Stimulated activated naive CD8-positive, alpha-beta T cell treated with anti-CD3 and anti-CD28 coated beads, Interleukin-15, amount 100 ng/mL, for 72 hours (primary cell): ENCODE results near the gene DLGAP1.

Source experiments
- ATAC-seq: fragments of 150-1000 bp; cut with Tn5 transposase; 2 replicates; pipeline ENCODE4 v1.10.0; 2021; ENCODE audit warnings: mild to moderate bottlenecking, moderate library complexity
- DNase-seq, 2 donors: peaks; one replicate each; pipeline ENCODE4 v3.0.0; 2021 to 2022
- H3K27ac Mint-ChIP-seq, 2 donors: one replicate each; pipeline ENCODE4 v1.8.0; 2022; ENCODE audit warnings: mild to moderate bottlenecking in 2 of 2, mixed read lengths in 2 of 2, moderate library complexity in 2 of 2
- H3K27me3 Mint-ChIP-seq: one replicate; pipeline ENCODE4 v1.8.0; 2022; ENCODE audit warnings: mixed read lengths
- H3K4me1 Mint-ChIP-seq: one replicate; pipeline ENCODE4 v1.8.0; 2022; ENCODE audit warnings: mild to moderate bottlenecking, mixed read lengths
- H3K4me3 Mint-ChIP-seq, 2 donors: one replicate each; pipeline ENCODE4 v1.8.0; 2022; ENCODE audit warnings: mild to moderate bottlenecking in 2 of 2, mixed read lengths in 2 of 2, moderate library complexity in 1 of 2
- H3K9me3 Mint-ChIP-seq, 2 donors: one replicate each; pipeline ENCODE4 v1.8.0; 2022; ENCODE audit warnings: mixed read lengths in 2 of 2

The DLGAP1 gene

GRCh38 chr18:3458952-3459853 is 995.9 kb downstream of the DLGAP1 start:
- Mint-ChIP-seq H3K9me3 (peaks cover 8 to 10% of the 10 kb centered on the region in 2 donors), H3K4me1 (peaks cover 47% of the 10 kb centered on the region), H3K27ac (peak overlapping the region in 1 of 2 donors; percentile 79), H3K4me3 (peak overlapping the region in 1 of 2 donors; percentile 40), H3K27me3 (no peaks in the 10 kb centered on the region)
- ATAC-seq (peak; percentile 82), DNase-seq (no peak)

DNA sequence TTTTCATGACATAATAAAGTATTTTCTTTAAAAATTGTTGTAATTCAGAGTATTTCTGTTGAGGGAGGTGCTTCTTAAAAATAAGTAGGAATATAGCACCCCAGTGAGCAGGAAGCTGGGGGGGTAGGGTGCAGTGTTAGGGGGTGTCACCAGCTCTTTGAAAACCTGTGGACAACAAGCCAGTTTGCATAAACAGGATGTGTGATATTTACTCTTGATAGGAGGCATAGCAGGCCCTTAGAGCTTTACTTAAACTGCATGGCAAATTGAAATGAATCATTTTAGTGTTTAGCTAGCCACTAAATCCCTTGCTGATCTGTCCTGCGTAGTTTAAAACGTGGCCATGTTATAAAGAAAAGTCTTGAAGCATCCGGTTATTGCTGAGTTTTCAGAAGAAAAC is 996.7 kb downstream of the DLGAP1 start:
- Mint-ChIP-seq H3K4me1 (peaks cover 49% of the 10 kb centered on the region), H3K27ac (peak overlapping the region in 1 of 2 donors; percentile 86), H3K27me3 (no peaks in the 10 kb centered on the region), H3K9me3 (peaks cover 8 to 10% of the 10 kb centered on the region in 2 donors), H3K4me3 (peak overlapping the region in 1 of 2 donors; percentile 40)
- ATAC-seq (no peak), DNase-seq (no peak)

DNA sequence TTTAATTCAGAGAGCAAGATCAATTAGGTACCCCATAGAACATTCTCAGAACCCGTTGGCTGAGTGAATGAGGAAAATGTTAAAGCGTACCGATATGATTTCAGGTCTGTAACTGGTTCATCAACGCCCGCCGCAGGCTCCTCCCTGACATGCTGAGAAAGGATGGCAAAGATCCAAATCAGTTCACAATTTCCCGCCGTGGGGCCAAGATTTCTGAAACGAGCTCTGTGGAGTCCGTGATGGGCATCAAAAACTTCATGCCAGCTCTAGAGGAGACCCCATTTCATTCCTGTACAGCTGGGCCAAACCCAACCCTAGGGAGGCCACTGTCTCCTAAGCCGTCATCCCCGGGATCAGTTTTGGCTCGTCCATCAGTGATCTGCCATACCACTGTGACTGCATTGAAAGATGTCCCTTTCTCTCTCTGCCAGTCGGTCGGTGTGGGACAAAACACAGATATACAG is 997.8 kb downstream of the DLGAP1 start:
- no peak for ATAC-seq
- Mint-ChIP-seq H3K9me3 (peaks cover 8 to 9% of the 10 kb centered on the region in 2 donors), H3K27me3 (no peaks in the 10 kb centered on the region), H3K4me1 (peaks cover 52% of the 10 kb centered on the region), H3K27ac (peak overlapping the region in 1 of 2 donors; percentile 52), H3K4me3 (no peak overlapping the region)
- no peak for DNase-seq

- H3K4me1 Mint-ChIP-seq = peaks cover 52% of the 10 kb centered on the region
- no peak overlapping the region for H3K27ac Mint-ChIP-seq
- H3K4me3 Mint-ChIP-seq = no peak overlapping the region
- peaks cover 5 to 8% of the 10 kb centered on the region in 2 donors for H3K9me3 Mint-ChIP-seq
- DNase-seq (no peak), ATAC-seq (no peak)
- no peaks in the 10 kb centered on the region for H3K27me3 Mint-ChIP-seq
Observed at GRCh38 chr18:3456686-3457069, 998.4 kb downstream of the DLGAP1 start.

GRCh38 chr18:3455907-3456685 is 999.0 kb downstream of the DLGAP1 start:
- Mint-ChIP-seq H3K4me3 (no peak overlapping the region), H3K27ac (no peak overlapping the region), H3K9me3 (peaks cover 5 to 7% of the 10 kb centered on the region in 2 donors), H3K4me1 (peaks cover 55% of the 10 kb centered on the region), H3K27me3 (no peaks in the 10 kb centered on the region)
- DNase-seq (no peak), ATAC-seq (no peak)

DNA sequence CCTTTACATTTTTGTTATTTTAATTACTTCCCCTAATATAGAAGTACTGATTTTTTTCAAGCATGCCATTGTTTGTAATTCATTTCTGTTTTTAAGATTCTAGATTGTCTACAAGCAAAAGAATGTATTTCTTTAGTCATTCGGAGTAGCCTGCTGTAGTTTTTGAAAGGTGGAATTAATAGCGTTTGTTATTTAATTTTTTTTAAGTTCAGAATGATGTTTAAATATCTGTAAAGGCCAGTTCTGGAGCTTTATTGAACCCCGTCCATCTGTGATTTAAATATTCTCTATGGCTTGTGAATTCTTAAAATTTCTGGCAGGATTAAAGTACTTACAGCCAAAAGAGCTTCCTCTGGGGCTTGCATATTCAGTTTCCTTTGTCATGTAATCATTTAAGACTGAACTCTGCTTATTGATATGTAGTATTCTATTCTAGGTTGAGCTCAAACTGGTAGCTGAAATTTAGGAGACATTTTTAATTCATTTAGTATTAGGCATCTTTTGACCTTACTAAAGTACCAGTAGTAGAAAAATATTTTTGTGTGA is 999.9 kb downstream of the DLGAP1 start:
- no peak overlapping the region for H3K27ac Mint-ChIP-seq
- peak overlapping the region; percentile 15 to 86 for H3K4me3 Mint-ChIP-seq
- no peaks in the 10 kb centered on the region for H3K27me3 Mint-ChIP-seq
- no peak for DNase-seq
- ATAC-seq = no peak
- peaks cover 57% of the 10 kb centered on the region for H3K4me1 Mint-ChIP-seq
- no peaks in the 10 kb centered on the region for H3K9me3 Mint-ChIP-seq

DNA sequence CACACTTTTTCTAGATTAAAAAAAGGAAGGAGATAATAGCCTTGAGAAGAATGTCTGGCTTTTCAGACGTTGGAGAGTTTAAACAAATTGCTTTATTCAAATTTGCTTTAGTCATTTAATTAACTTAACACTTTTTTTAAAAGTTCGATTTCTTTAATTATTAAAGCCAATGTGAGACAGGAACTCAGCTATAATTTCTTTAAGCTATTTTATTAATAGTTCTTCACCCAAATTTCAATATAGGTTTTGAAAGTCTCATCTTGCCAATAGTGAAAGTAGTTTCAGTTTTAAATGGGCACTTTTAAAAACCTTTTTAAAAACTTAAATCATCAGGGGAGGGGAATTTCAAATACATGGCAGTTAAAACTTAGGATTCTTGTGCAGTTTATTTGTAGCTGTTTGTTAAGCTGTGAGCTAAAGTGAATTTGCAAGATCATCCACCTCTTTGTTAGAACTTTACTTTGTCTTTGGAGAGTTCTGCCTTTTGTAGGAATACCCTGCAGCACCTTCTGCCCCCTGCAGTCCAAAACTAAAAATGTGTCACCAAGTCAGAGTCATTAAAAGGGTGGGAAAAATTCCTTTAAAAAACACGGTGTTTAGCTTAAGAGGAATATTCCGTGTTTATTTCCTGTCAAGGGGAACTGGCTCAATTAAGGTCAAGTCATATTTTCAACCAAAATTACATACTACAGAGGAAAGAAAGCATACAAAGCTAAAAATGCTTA is 1000.6 kb downstream of the DLGAP1 start:
- Mint-ChIP-seq H3K9me3 (no peaks in the 10 kb centered on the region), H3K4me1 (peaks cover 55% of the 10 kb centered on the region), H3K4me3 (peak overlapping the region; percentile 86), H3K27me3 (no peaks in the 10 kb centered on the region), H3K27ac (peak overlapping the region in 1 of 2 donors; percentile 92)
- ATAC-seq = no peak
- DNase-seq = no peak

DNA sequence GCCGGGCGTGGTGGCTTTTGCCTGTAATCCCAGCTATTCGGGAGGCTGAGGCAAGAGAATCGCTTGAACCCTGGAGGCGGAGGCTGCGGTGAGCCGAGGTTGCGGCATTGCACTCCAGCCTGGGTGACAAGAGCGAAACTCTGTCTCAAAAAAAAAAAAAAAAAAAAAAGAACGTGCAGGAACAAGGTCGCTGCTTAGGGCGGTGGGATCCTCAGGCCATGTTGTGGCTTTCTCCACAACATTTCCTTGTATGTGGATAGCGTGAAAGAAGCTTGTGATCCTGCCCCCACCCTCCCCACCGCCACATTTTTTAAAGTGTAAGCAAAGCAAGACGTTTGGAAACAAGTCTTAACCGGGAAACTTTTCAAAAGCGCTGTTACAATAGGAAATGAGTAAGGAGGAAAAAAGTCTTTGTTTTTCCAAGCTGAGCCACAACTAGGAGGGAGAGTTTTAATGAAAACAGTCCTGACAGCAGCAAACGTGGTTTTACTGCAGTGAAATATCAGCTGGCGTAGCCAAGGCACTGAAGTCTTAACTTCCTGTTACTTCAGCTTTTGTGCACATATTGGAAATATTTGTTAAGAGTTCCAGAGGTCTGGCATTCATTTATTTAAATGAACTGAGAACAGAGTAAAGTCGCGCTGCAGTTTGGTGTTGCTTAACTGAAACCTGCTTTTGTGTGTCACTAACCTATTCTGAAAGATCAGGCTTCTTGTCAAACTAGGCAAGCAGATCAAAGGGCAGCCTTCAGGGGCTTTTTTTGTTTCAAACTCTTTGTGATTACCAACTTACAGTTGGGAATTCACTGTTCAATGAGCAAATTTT is 1001.4 kb downstream of the DLGAP1 start:
- peak overlapping the region; percentile 86 for H3K4me3 Mint-ChIP-seq
- peaks cover 47% of the 10 kb centered on the region for H3K4me1 Mint-ChIP-seq
- H3K27ac Mint-ChIP-seq = peak overlapping the region; percentile 83 to 92
- H3K27me3 Mint-ChIP-seq = no peaks in the 10 kb centered on the region
- ATAC-seq = no peak
- DNase-seq = peak; percentile 21 to 56
- H3K9me3 Mint-ChIP-seq = no peaks in the 10 kb centered on the region

DNA sequence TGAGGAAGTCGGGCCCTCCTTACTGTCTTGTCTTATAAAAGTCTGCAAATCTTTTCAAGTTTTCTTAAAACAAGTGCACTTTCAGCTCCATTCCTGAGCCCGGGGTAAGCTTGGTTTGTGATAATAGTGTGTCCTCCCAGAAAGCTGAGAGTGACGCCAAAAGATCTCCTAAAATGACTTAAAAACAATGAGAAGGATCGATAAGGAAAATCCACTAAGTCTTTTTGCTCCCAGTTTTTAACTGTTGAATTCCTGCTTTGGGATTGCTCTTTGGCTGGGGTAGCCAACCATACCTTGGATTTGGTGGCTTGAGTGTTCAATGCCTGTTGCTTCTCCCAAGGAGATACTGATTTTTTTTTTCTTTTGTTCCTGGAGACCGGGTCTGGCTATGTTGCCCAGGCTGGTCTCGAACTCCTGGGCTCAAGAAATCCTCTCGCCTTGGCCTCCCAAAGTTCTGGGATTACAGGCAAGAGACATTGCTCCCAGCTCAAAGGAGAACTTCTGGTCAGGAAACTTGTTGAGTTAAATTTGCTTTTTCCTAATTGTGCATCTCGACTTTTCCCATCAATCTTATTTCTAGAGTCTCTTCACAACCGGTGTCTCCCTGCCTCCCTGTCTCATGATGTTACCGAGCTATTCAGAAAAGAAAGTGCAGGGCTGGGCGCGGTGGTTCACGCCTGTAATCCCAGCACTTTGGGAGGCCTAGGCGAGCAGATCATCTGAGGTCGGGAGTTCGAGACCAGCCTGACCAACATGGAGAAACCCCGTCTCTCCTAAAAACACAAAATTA is 1002.2 kb downstream of the DLGAP1 start:
- Mint-ChIP-seq H3K4me1 (peaks cover 40% of the 10 kb centered on the region), H3K9me3 (no peaks in the 10 kb centered on the region), H3K27ac (peak overlapping the region; percentile 95 to 99), H3K27me3 (no peaks in the 10 kb centered on the region), H3K4me3 (peak overlapping the region; percentile 86)
- DNase-seq = peak in 1 of 2 donors; percentile 18
- ATAC-seq = no peak

GRCh38 chr18:3451989-3452749 is 1002.9 kb downstream of the DLGAP1 start:
- Mint-ChIP-seq H3K4me1 (peaks cover 34% of the 10 kb centered on the region), H3K27me3 (no peaks in the 10 kb centered on the region), H3K4me3 (peak overlapping the region; percentile 86), H3K27ac (peak overlapping the region; percentile 95 to 99), H3K9me3 (no peaks in the 10 kb centered on the region)
- DNase-seq = peak; percentile 46
- ATAC-seq = no peak

GRCh38 chr18:3451183-3451988 is 1003.7 kb downstream of the DLGAP1 start:
- Mint-ChIP-seq H3K27ac (peak overlapping the region; percentile 98 to 99), H3K9me3 (no peaks in the 10 kb centered on the region), H3K4me1 (peaks cover 41% of the 10 kb centered on the region), H3K27me3 (no peaks in the 10 kb centered on the region), H3K4me3 (peak overlapping the region; percentile 86)
- DNase-seq = peak; percentile 84 to 92
- peak; percentile 55 for ATAC-seq

DNA sequence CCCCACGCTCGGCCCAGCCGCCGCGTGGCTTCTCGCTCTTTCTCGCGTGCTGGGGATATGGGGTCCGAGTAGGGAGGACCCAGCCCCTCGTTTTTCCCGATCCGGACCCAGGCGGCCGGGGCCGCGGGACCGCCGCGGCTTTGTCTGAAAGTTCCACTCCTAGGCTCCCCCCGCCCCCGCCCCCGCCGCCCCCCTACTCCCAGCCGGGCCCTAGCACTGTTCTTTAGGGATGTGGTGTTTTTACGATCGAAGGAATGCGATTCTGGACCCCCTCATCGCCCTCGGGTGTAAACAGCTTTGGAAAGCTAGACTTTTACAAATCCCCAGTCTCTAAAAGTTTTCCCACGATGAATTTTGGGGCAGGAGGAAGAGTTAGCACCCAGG is 1004.3 kb downstream of the DLGAP1 start:
- peaks cover 42% of the 10 kb centered on the region for H3K4me1 Mint-ChIP-seq
- peak overlapping the region; percentile 98 to 99 for H3K27ac Mint-ChIP-seq
- DNase-seq (no peak), ATAC-seq (peak; percentile 0)
- peak overlapping the region; percentile 86 for H3K4me3 Mint-ChIP-seq
- no peaks in the 10 kb centered on the region for H3K27me3 Mint-ChIP-seq
- H3K9me3 Mint-ChIP-seq = no peaks in the 10 kb centered on the region
